NCI-H2107 treated with DMSO at 0.1 percent for 48 hours (cell line): ENCODE data around the gene MYL5.
"Not testable (repeated sequence)": the region's sequence is repeated elsewhere in the genome, so short reads cannot be mapped to it uniquely, and the experiment has no call there.

Experiments
- DNase-seq: peaks from one replicate; lab custom pipeline; 2025; ENCODE audit not compliant: unreplicated experiment; lab: John Stamatoyannopoulos, UW

Gene MYL5

DNA sequence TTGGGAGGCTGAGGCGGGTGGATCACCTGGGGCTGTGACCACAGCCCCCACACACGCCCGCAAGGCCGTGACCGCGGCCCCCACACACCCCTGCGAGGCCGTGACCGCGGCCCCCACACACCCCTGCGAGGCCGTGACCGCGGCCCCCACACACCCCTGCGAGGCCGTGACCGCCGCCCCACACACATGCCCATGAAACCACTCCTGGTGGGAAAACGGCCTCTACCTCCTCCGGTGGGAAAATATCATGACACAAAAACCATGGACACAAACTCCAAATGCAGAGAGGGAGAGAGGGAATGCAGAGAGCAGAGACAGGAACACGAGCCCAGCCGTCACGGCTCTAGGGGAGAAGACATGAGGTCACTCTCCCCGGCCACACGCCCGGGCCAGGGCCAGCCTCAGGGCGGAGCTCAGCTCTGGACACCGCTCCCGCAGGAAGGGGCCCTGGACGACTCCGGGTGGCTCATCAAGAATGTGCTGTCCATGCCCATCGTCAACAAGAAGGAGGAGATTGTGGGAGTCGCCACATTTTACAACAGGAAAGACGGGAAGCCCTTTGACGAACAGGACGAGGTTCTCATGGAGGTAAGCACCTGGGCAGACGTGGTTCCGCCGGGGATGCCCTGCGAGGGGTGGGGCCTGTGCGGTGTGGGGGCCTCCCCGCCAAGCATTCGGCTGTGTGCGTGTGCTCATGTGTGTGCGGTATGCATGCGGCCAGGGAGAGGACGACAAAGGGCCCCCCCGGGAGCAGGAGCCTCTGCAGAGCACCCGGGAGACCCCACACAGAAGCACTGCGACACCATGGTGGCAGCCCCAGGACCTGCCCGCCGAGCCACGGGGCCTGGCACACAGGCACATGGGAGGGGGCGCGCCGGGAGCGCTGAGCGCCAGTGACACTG lies 17.7 kb upstream of the MYL5 start:
- no peak for DNase-seq

DNA sequence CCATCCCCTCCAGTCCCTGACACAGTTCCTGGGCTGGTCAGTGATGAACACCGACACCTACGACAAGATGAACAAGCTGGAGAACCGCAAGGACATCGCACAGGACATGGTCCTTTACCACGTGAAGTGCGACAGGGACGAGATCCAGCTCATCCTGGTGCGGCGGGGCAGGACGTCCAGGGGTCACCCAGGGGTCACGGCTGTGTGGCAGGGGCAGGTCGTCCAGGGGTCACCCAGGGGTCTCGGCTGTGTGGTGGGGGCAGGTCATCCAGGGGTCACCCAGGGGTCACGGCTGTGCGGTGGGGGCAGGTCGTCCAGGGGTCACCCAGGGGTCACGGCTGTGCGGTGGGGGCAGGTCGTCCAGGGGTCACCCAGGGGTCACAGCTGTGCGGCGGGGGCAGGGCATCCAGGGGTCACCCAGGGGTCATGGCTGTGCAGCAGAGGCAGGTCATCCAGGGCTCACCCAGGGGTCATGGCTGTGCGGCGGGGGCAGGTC lies 17.0 kb upstream of the MYL5 start:
- no peak for DNase-seq

DNA sequence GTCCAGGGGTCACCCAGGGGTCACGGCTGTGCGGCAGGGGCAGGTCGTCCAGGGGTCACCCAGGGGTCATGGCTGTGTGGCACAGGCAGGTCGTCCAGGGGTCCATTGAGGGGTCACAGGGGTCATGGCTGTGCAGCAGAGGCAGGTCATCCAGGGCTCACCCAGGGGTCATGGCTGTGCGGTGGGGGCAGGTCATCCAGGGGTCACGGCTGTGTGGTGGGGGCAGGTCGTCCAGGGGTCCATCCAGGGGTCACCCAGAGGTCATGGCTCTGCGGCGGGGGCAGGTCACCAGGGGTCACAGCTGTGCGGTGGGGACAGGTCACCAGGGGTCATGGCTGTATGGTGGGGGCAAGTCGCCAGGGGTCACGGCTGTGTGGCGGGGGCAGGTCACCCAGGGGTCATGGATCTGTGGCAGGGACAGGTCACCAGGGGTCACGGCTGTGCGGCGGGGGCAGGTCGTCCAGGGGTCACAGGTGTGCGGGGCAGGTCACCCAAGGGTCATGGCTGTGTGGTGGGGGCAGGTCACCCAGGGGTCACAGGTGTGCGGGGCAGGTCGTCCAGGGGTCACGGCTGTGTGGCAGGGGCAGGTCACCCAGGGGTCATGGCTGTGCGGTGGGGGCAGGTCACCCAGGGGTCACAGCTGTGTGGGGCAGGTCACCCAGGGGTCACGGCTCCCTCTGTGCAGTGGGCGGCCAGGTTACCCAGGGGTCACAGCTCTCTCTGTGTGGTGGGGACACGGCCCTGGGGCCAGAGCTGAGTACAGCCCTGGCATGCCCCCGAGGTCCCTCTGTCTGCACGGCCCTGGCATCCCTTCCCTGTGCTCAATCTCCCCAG lies 16.3 kb upstream of the MYL5 start:
- no peak for DNase-seq

DNA sequence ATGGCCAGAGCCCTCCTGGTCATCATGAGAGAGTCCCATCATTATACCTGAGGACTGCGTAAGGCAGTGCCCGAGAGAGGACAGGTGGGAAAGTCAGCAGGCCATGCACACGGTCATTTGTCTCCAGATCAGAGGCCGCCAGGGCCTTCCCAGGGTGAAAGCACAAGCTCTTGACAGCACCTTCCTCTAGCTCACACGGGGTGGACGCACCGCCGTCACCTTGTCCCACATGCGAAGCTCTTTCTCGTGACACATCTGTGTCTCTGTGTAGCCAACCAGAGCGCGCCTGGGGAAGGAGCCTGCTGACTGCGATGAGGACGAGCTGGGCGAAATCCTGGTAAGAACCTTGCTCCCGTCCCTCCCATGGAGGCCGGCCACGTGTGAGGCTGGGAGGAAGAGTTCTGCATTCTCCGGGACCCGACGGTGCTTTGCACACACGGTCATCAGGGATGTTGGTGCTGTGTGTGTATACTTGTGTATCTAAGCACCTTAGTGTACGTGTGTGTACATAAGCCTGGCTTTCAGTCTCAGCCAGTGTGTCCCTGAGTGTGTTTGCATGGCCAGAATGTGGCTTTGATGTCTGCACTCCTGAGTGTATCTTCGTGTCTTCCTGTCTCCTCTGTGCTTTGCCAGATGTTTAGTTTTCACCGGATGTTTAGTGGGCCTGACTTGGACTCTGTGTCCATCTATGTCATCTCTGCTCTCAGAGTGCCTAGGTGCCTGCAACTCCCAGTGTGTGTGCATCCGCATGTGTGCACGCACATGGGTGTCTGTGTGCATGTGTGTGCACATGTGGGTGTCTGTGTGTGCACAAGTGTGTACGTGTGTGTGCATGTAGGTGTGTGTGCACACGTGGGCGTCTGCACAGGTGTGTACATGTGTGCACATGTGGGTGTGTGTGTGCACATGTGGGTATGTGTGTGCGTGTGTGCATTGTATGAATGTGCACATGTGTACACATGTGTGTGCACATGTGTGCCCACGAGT lies 15.4 kb upstream of the MYL5 start:
- DNase-seq = no peak

DNA sequence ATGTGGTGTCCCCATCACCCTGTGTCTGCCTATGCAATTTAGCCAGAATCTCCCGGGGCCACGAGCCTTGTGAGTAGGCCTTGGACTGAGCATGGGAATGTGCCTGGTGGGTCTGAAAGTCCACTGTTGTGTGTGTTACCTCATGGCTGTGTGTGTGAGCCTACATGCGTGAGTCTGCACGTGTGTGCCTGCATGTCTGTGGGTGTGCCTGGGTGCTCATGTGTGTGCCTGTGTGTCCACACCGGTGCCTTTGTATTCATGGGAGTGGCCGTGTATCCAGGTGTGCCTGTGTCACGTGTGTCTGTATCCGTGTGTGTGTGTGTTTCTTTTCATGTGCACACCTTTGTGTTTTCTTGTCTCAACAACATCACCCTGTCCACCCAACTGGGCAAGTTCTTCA lies 14.5 kb upstream of the MYL5 start:
- no peak for DNase-seq

DNA sequence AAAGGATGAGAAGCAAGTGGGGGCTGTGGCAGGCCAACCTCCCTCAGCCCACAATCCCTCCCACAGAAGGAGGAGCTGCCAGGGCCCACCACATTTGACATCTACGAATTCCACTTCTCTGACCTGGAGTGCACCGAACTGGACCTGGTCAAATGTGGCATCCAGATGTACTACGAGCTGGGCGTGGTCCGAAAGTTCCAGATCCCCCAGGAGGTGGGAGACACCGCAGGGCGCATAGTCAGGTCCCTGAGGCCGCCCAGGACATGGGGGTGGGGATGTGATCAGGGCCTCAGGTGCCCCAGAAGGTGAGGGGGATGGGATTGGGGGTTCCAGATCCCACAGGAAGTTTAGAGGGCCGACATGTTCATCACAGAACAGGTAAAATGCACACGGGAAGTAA lies 13.9 kb upstream of the MYL5 start:
- DNase-seq = no peak

DNA sequence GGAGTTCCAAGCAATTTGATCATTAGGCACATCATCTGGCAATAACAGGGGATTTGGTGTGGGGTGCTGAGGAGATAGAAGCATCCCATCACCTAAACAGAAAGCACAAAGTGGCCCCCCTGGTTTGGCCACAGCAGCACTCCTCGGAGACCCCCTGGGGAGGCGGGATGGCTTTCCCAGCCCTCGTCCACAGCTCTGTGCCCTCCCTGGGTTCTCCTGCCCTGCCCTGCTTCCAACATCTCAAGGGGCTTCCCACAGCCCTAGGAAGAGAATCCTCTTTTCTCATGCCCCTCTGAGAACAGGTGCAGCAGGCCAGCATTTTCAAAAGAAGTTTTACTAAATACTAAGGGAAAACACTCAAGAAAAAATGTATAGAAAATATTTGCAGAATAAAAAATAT lies 13.1 kb upstream of the MYL5 start:
- DNase-seq = no peak

DNA sequence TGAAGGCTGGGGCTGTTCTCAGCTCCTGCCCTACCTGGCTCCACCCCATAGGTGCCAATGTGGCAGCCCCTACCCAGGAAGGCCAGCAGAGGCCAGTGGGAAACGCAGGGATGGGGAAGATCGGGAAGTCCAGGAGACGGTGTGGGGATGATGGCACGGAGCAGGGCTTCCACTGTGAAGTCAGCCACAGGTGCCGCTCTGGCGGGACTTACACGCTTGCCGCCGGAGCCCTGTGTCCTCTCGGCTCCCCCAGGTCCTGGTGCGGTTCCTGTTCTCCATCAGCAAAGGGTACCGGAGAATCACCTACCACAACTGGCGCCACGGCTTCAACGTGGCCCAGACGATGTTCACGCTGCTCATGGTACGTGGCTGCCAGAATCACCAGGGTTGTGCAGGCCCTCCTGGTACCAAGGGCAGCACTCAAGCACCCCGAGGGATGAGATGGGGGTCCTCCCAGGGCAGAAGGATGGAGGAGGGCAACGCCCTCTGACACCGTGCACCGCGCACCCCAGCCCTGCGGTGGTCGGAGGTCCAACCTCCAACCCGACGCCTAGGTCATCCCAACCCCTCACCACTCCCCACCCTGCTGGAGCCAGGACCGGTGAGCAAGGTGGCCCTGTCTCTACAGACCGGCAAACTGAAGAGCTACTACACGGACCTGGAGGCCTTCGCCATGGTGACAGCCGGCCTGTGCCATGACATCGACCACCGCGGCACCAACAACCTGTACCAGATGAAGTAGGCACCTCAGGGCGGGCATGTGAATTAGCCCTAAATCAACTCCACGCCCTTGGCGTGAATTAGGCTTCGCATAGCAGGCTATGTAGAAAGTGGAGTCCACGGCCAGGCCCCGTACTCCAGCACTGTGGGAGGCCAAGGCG lies 12.2 kb upstream of the MYL5 start:
- DNase-seq = no peak

DNA sequence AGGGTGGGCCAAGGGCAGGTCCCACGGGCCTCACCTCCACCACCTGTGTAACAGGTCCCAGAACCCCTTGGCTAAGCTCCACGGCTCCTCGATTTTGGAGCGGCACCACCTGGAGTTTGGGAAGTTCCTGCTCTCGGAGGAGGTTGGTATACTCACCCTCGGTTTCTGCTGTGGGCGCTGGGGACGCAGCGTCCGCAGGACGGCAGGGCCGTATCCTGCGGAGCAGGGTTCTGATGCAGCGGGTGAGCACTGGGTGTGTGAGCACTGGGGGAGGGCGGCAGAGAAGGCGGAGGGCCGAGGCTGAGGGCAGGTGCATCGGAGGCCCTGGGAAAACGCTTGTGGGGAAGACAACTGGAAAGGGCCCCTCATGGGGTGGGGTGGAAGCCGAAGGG lies 11.3 kb upstream of the MYL5 start:
- DNase-seq = no peak

DNA sequence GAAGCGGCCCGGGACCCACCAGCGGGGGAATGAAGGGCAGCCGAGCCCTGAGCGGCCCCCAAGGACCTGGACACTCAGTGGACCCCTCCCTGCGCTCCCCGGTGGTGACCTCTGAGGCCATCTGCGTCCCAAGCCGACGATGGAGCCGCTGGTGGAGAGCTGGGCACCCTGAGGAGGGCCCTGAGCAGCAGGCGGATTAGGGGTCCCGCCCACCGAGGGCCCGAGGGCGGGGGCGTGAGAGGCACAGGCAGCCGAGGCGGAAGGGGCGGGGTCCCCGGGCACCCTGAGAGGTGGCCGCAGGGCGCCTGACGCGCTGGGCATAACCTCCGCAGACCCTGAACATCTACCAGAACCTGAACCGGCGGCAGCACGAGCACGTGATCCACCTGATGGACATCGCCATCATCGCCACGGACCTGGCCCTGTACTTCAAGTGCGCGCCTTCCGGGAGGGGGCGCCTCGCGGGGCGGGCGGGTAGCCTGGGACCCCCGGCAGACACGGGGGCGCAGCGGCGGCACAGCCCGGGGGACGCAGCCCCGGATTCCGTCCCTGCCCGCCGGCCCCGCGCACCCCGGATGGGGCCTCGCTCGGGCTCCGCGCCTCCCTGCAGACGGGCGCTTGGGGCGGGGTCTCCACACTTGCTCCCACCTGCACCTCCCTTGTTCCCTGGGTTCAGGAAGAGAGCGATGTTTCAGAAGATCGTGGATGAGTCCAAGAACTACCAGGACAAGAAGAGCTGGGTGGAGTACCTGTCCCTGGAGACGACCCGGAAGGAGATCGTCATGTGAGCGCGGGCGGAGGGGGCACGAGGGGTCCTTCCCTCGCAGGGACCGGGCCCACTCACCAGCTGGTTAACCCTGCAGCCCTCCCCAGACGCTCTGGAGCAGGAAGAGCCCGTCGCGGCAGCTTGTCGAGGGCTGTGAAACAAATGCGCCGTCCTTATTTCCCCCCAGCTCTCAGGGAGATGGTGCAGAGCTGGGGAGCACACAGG lies 10.6 kb upstream of the MYL5 start:
- no peak for DNase-seq

DNA sequence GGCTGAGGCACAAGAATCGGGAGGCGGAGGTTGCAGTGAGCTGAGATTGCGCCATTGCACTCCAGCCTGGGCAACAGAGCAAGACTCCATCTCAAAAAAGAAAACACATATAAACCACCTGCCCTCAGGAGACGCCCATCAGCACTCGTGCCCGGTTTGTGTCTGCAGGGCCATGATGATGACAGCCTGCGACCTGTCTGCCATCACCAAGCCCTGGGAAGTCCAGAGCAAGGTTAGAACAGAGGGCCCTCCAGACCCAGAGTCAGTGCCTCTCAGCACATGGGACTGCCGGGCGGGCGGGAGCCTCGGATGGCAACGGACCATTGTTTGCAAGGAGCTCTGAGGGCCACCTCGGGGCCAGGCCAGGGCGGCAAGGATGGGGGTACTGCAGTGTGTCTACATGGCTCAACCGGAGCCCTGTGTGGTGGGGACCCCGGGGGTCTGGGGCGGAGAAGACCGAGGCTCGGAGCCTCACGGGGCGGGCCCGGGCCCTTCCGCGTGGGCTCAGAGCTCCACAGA lies 9.6 kb upstream of the MYL5 start:
- no peak for DNase-seq

DNA sequence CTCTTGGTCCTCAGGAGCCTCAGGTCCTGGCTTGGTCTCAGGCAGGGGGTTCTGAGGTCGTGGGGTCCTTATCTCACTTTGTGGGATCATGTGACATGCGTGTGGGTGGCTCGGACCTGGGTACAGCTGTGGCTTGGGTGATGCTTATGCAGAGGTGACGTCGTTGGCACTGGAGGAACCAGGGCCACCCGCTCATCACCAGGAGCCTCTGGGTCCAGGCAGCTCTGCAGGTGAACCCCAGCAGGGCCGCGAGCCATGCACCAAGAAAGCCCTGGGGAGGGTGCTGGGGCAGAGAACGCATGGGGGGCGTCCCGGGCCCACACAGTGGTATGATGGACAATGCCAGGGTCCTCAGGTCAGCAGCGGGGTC lies 9.0 kb upstream of the MYL5 start:
- DNase-seq = no peak

DNA sequence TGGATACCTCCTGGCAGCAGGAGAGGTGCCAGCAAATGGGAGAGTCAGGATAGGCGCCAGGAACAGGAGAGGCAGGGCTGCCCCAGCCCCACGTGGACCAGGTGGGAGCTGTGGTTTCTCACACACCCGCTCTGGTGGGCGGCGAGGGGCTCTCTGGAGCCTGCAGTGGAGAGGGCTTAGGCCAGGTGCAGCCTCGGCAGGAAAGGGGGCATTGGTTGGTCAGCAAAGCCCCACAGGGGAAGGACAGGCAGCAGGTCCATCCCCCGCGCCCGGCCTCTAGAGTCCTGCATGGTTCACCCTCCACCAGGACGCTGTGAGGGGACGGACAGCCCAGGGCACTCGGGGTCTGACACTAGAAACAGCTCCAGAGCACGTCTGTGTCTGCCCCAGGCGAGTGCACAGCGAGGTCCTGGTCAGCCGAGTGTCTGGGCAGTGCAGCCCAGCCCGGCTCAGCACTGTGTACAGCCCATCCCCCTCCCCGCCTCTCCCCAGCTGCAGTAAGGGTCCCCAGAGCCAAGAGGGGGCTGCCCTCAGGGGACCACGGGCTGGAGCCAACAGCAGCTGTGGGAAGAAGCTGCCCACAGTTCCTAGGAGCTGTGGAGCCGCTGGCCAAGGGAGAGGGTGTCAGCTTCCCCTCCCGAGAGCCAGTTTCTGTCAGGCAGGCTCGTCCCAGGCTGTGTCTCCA lies 8.4 kb upstream of the MYL5 start:
- DNase-seq = no peak

DNA sequence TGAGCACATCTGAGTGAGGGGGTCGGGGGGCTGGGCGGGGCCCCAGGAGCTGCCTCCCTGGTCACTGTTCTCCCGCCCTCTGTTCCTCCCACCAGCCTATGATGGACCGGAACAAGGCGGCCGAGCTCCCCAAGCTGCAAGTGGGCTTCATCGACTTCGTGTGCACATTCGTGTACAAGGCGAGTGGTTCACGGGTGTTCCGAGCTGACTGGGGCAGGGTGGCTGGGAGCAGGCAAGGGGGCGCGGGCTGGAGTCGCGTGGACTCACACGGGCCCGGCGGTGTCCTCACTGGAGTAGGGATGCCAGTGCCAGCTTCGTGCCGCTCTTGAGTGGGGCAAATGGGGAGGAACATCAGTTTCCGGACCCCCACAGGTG lies 7.9 kb upstream of the MYL5 start:
- no peak for DNase-seq

DNA sequence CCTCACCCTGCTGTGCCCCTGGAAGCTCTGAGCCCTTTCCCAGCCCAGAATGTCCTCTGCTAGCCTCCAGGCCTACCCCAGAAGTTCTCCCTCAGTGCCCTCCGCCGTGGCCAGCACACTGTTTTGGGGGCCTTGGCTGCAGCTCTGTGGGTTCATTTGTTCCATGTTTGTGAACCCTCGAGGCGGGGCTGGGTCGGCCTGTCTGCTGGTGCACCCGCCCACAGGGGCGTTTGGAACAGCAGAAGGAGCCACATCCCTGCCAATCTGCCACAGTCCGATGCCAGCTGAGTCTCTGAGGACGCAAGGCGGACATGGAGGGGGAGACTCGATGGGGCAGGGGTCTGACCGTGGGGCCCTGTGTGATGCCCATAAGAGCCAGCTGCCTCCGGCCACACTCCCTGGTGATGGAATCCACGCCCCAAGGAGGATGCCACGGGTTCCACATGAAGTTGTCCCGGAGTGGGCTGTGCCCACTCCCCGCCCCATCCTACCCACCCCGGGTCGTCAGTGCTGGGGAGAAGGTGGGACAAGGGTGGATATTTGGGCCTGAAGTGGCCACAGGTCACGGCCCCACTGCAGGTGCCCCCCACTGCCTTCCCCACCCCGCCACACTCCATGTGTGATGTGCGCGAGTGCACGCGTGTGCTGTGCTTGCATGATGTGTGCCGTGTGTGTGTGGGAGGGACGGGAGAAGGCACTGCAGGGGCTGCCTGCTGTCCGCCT lies 7.4 kb upstream of the MYL5 start:
- no peak for DNase-seq

DNA sequence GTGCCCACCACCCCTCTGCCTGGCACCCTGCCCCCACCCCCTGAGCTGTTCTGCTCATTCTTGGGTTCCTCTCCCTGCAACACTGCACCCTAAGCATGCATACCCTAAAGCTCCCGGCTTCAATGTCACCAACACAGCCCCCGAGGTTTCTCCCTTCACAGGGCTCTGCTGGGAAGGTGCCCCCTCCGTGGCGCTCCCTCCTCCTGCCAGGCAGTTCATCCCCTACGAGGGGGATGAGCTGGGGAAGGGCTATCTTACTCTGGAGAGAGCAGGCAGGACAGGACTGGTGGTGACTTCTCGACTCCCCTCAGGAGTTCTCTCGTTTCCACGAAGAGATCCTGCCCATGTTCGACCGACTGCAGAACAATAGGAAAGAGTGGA lies 6.8 kb upstream of the MYL5 start:
- no peak for DNase-seq

DNA sequence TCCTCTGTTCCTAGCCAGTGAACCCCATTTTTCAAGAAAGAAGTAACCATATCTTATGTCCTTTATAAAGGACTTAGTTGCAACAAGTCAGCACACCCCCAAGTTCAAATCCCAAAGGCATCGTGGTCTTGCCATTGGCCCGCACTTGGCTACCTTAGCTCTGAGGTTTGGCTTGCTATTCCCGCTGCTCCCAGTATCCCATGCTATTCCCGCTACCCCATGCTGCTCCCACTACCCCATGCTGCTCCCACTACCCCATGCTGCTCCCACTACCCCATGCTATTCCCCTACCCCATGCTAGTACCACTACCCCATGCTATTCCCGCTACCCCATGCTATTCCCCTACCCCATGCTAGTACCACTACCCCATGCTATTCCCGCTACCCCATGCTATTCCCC lies 6.1 kb upstream of the MYL5 start:
- DNase-seq = not testable (repeated sequence)
